ENCODE results near the gene SLC13A4.

The SLC13A4 gene

GRCh38 chr7:135682191-135682590 is 45.8 kb downstream of the SLC13A4 start:
- no peaks in the 10 kb centered on the region for H3K27me3 ChIP-seq (ENCODE audit: insufficient read depth, poor library complexity, severe bottlenecking)
- no peak for DNase-seq (ENCODE audit: low read depth in 1 of 2, low spot score in 1 of 2)
- H3K4me3 ChIP-seq (replicated peaks; ENCODE audit: insufficient read depth, low read length), result no peak overlapping the region
- no peak overlapping the region for H3K27ac ChIP-seq (replicated peaks)
- no peak for TF ChIP-seq SPI1 (IDR thresholded peaks at IDR 0.05; ENCODE audit: borderline replicate concordance, low read depth)
- no peak for TF ChIP-seq GABPA (IDR thresholded peaks at IDR 0.05; ENCODE audit: low read depth)
- no peak for TF ChIP-seq POLR2AphosphoS5 (IDR thresholded peaks at IDR 0.05; ENCODE audit: low read depth)
- TF ChIP-seq CTCF (IDR thresholded peaks at IDR 0.05; ENCODE audit: insufficient read depth, low read length), result no peak
- no peak for TF ChIP-seq REST (IDR thresholded peaks at IDR 0.05; ENCODE audit: insufficient replicate concordance, low read depth)

- no peak for DNase-seq (ENCODE audit: low read depth in 1 of 2, low spot score in 1 of 2)
- Histone ChIP-seq H3K27me3 (ENCODE audit: insufficient read depth, poor library complexity, severe bottlenecking) (no peaks in the 10 kb centered on the region), H3K27ac (replicated peaks) (no peak overlapping the region), H3K4me3 (replicated peaks; ENCODE audit: insufficient read depth, low read length) (no peak overlapping the region)
- no peak for TF ChIP-seq POLR2AphosphoS5 (IDR thresholded peaks at IDR 0.05; ENCODE audit: low read depth)
- no peak for TF ChIP-seq GABPA (IDR thresholded peaks at IDR 0.05; ENCODE audit: low read depth)
- TF ChIP-seq CTCF (IDR thresholded peaks at IDR 0.05; ENCODE audit: insufficient read depth, low read length), result no peak
- TF ChIP-seq SPI1 (IDR thresholded peaks at IDR 0.05; ENCODE audit: borderline replicate concordance, low read depth), result no peak
- no peak for TF ChIP-seq REST (IDR thresholded peaks at IDR 0.05; ENCODE audit: insufficient replicate concordance, low read depth)
Measured at GRCh38 chr7:135681762-135682161, 46.2 kb downstream of the SLC13A4 start.

GRCh38 chr7:135678612-135679575 is 49.1 kb downstream of the SLC13A4 start:
- H3K27me3 ChIP-seq (ENCODE audit: insufficient read depth, poor library complexity, severe bottlenecking), result no peaks in the 10 kb centered on the region
- no peak for DNase-seq (ENCODE audit: low read depth in 1 of 2, low spot score in 1 of 2)
- no peak for TF ChIP-seq SPI1 (IDR thresholded peaks at IDR 0.05; ENCODE audit: borderline replicate concordance, low read depth)
- no peak for TF ChIP-seq POLR2AphosphoS5 (IDR thresholded peaks at IDR 0.05; ENCODE audit: low read depth)
- no peak for TF ChIP-seq REST (IDR thresholded peaks at IDR 0.05; ENCODE audit: insufficient replicate concordance, low read depth)
- TF ChIP-seq CTCF (IDR thresholded peaks at IDR 0.05; ENCODE audit: insufficient read depth, low read length), result no peak
- TF ChIP-seq GABPA (IDR thresholded peaks at IDR 0.05; ENCODE audit: low read depth), result no peak
- H3K4me3 ChIP-seq (replicated peaks; ENCODE audit: insufficient read depth, low read length), result no peak overlapping the region
- H3K27ac ChIP-seq (replicated peaks), result no peak overlapping the region

All from HL-60 (cell line).